K562 (cell line): Measurements from ENCODE around the gene SHB. TPM values are rescaled to one million over a fixed set of nuclear protein-coding genes. Genes with fewer than 3 reads are reported as not detected.

Source experiments
- CHD4 ChIP-seq: fragments of 200-600 bp; sonication (generic); IDR thresholded peaks from 3 replicates; pipeline ENCODE4 v1.6.1; 2012; ENCODE audit warnings: low read depth, mild to moderate bottlenecking, mixed read lengths, low read length, inconsistent platforms; ENCODE audit not compliant: insufficient read depth, insufficient replicate concordance, poor library complexity, severe bottlenecking
- JUN ChIP-seq, 2 experiments: sonication (generic) in 1 of 2; formaldehyde crosslinking in 1 of 2; IDR thresholded peaks; 2 replicates each; pipeline versions ENCODE4 v1.6.1 to v1.8.0; 2012 to 2022; ENCODE audit warnings: borderline replicate concordance in 2 of 2, mild to moderate bottlenecking in 2 of 2, improper control_type of control experiment in 1 of 2, low read depth in 1 of 2, low read length in 1 of 2, missing genetic modification reagents in 1 of 2
- KHSRP ChIP-seq: fragments of 450-650 bp; IDR thresholded peaks from 2 replicates; pipeline ENCODE4 v1.6.1; 2017
- NFIC ChIP-seq: fragments of 450-650 bp; IDR thresholded peaks from 2 replicates; pipeline ENCODE4 v1.6.1; 2017; ENCODE audit warnings: mild to moderate bottlenecking, inconsistent platforms
- NR2F6 ChIP-seq: fragments of 450-650 bp; formaldehyde crosslinking; IDR thresholded peaks from 2 replicates; pipeline ENCODE4 v1.4.0; 2020; ENCODE audit warnings: mild to moderate bottlenecking
- SFPQ ChIP-seq: fragments of 200-400 bp; formaldehyde crosslinking; IDR thresholded peaks from 2 replicates; pipeline ENCODE4 v1.6.1; 2017; ENCODE audit warnings: mild to moderate bottlenecking, low read depth, low read length, moderate library complexity
- SMARCC2 ChIP-seq: fragments of 450-650 bp; IDR thresholded peaks from 2 replicates; pipeline ENCODE4 v1.6.1; 2017; ENCODE audit warnings: antibody characterized with exemption, moderate library complexity, mild to moderate bottlenecking, low read depth
- SMC3 ChIP-seq: conservative IDR thresholded peaks from 2 replicates; pipeline ENCODE4 v1.6.1; 2011; ENCODE audit warnings: low read depth, low read length, improper control_type of control experiment; ENCODE audit not compliant: insufficient read depth
- SPI1 ChIP-seq: IDR thresholded peaks from 2 replicates; pipeline ENCODE4 v1.6.1; 2011; ENCODE audit warnings: low read depth, low read length, control low read depth, borderline replicate concordance
- STAT5B ChIP-seq: fragments of 250-450 bp; sonication (Bioruptor Pico); IDR thresholded peaks from 2 replicates; pipeline ENCODE4 v1.8.0; 2021; ENCODE audit warnings: mild to moderate bottlenecking, inconsistent platforms
- SUPT5H ChIP-seq: fragments of 450-650 bp; IDR thresholded peaks from 2 replicates; pipeline ENCODE4 v1.6.1; 2016
- TCF15 ChIP-seq: fragments of 250-450 bp; sonication (Bioruptor Pico); IDR thresholded peaks from 2 replicates; pipeline ENCODE4 v1.8.0; 2022; ENCODE audit warnings: moderate library complexity, mild to moderate bottlenecking, inconsistent platforms
- TCF7L2 ChIP-seq: fragments of 150-350 bp; IDR thresholded peaks from 2 replicates; pipeline ENCODE4 v1.6.1; 2016; ENCODE audit warnings: low read depth, mild to moderate bottlenecking, low read length, moderate library complexity
- TSC22D4 ChIP-seq: fragments of 450-650 bp; IDR thresholded peaks from 2 replicates; pipeline ENCODE4 v1.6.1; 2016; ENCODE audit warnings: missing genetic modification characterization, missing biosample characterization, control low read depth
- ZBTB2 ChIP-seq: fragments of 450-650 bp; IDR thresholded peaks from 2 replicates; pipeline ENCODE4 v1.6.1; 2016; ENCODE audit warnings: antibody characterized with exemption
- ZBTB5 ChIP-seq: fragments of 450-650 bp; IDR thresholded peaks from 2 replicates; pipeline ENCODE4 v1.6.1; 2017; ENCODE audit warnings: antibody characterized with exemption
- ZNF146 ChIP-seq: IDR thresholded peaks from one replicate; pipeline ENCODE4 v1.6.1; 2018; ENCODE audit warnings: missing compliant biosample characterization; ENCODE audit not compliant: unreplicated experiment
- ZNF23 ChIP-seq: fragments of 250-450 bp; sonication (Bioruptor Pico); IDR thresholded peaks from 2 replicates; pipeline ENCODE4 v1.4.0; 2020; ENCODE audit warnings: mild to moderate bottlenecking
- ZNF584 ChIP-seq: fragments of 200-800 bp; sonication (Bioruptor generic); IDR thresholded peaks from 2 replicates; pipeline ENCODE4 v1.6.1; 2016; ENCODE audit warnings: low read depth, mild to moderate bottlenecking, missing genetic modification characterization, missing compliant biosample characterization
- polyA plus RNA-seq, 8 experiments: library from polyadenylated mRNA; depleted of rRNA in 4 of 8; stranded (reverse) in 5 of 8; unstranded in 3 of 8; fragments of >200 nt; fragmentation: Nextera tagmentation in 2 of 8; fragmentation: Illumina TruSeq in 1 of 8; extraction: Ambion mirVana in 2 of 8; extraction: Trizol in 1 of 8; gene quantifications; 2 replicates each; pipeline versions ENCODE4 v1.2.1 to v1.2.3, GENCODE V29; 2011 to 2014; ENCODE audit warnings: inconsistent platforms in 1 of 8, missing spikeins in 1 of 8
- total RNA-seq, 7 experiments: library from RNA; depleted of rRNA in 6 of 7; stranded (reverse); fragments of >200 nt in 6 of 7; fragmentation: Illumina TruSeq in 2 of 7; extraction: Trizol in 2 of 7; gene quantifications; 2 replicates each; pipeline versions ENCODE4 v1.2.1 to v1.2.3, GENCODE V29; 2011 to 2021; ENCODE audit warnings: low replicate concordance in 1 of 7
- TF ChIP-seq, protein P1 (sequence below): fragments of 450-650 bp; conservative IDR thresholded peaks from 2 replicates; pipeline ENCODE4 v1.6.1; 2016; ENCODE audit warnings: missing genetic modification characterization, low read depth, mild to moderate bottlenecking, control low read depth, missing compliant biosample characterization

SHB gene
- total and polyA plus RNA-seq, 9 of the 15 experiments (the other 6 are each of a cell fraction or from before 2014, with no cell fraction given) = 0.78 to 16.0 (median 5.3) TPM

GRCh38 chr9:38039090-38039906, 29.7 kb downstream of the SHB start (continued):
- no peak for TF ChIP-seq SFPQ
- TF ChIP-seq CHD4 = peak; percentile 29
- no peak for TF ChIP-seq ZBTB5
- TF ChIP-seq SPI1 = no peak
- no peak for TF ChIP-seq TSC22D4 (tag)
- TF ChIP-seq KHSRP = no peak
- TF ChIP-seq TCF15 (CRISPR knock-in tag) = no peak
- no peak for TF ChIP-seq NR2F6 (CRISPR knock-in tag)
- peak; percentile 81 for TF ChIP-seq SMARCC2
- TF ChIP-seq STAT5B = no peak
- no peak for TF ChIP-seq NFIC
- TF ChIP-seq, protein P1, sequence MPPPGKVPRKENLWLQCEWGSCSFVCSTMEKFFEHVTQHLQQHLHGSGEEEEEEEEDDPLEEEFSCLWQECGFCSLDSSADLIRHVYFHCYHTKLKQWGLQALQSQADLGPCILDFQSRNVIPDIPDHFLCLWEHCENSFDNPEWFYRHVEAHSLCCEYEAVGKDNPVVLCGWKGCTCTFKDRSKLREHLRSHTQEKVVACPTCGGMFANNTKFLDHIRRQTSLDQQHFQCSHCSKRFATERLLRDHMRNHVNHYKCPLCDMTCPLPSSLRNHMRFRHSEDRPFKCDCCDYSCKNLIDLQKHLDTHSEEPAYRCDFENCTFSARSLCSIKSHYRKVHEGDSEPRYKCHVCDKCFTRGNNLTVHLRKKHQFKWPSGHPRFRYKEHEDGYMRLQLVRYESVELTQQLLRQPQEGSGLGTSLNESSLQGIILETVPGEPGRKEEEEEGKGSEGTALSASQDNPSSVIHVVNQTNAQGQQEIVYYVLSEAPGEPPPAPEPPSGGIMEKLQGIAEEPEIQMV (tag) = peak; percentile 50; the same call in 1 of the 2 replicates
- no peak for TF ChIP-seq SMC3
- TF ChIP-seq ZNF584 (CRISPR knock-in tag) = no peak; the same call in 1 of the 2 replicates
- peak; percentile 3; the same call in 1 of the 2 replicates for TF ChIP-seq JUN (IDR thresholded peaks at IDR 0.05; ENCODE audit: borderline replicate concordance, low read depth, low read length)
- TF ChIP-seq JUN (CRISPR knock-in tag; IDR thresholded peaks at IDR 0.05; ENCODE audit: borderline replicate concordance) = no peak
- no peak for TF ChIP-seq ZNF146
- no peak for TF ChIP-seq ZNF23 (CRISPR knock-in tag)
- no peak for TF ChIP-seq SUPT5H
- TF ChIP-seq TCF7L2 = no peak
- no peak for TF ChIP-seq ZBTB2
